Heart left ventricle (tissue), 13 donors: ENCODE data around the gene KIAA1614.

Source experiments
- CTCF ChIP-seq, 12 donors: fragments of 200-600 bp; sonication (generic) in 4 of 12; IDR thresholded peaks; one replicate each; pipeline versions ENCODE4 v1.5.0 to v1.8.0; 2018 to 2022; ENCODE audit warnings: antibody characterized with exemption in 12 of 12, mild to moderate bottlenecking in 5 of 12
- POLR2A ChIP-seq, 2 donors: fragments of 450-650 bp; IDR thresholded peaks; one replicate each; pipeline ENCODE4 v1.6.1; 2017; ENCODE audit warnings: antibody characterized with exemption in 2 of 2, mild to moderate bottlenecking in 2 of 2, moderate library complexity in 2 of 2
- donor health status: ischemic (EF 13 %, LVEDD 7.1; RV severe dilation, severe dysfunction).
- donor health status: DM: no; HTN: yes; CAD: no.
- donor health status: DM: no; HTN: no; CAD: no.
- donor health status: ischemic (EF 25% LVEDD 6.9; RV normal size, moderate dysfunction).
- donor health status: ischemic (EF 25% LVEDD 5.7; RV mildly dilated, moderate dysfunction).
- donor health status: ischemic (EF 35%, LVEDD 5.7; RV mildly dilated, moderate dysfunction).
- donor health status: nonischemic (EF 11% LVEDD 7.7; RV severe dilation, severe dysfunction).
- donor health status: DM: yes; HTN: yes; CAD: no.
- donor health status: PGD.
- donor health status: ischemic (EF 29% LVEDD 5.4; RV normal size, mild dysfunction).
- donor health status: nonischemic (EF 23%, LVEDD 6.1; RV moderate dilation, normal function).

GRCh38 chr1:180945151-180945550 lies 32.5 kb downstream of the KIAA1614 start:
- TF ChIP-seq CTCF (IDR thresholded peaks at IDR 0.05) (no peak), POLR2A (IDR thresholded peaks at IDR 0.05) (no peak)
